B cell (primary cell): ENCODE measurements around the gene GALNT10. TPM values are rescaled to one million over a fixed set of nuclear protein-coding genes. Genes with fewer than 3 reads are reported as not detected.

Experiments used
- ATAC-seq: fragments of 200-7000 bp; cut with Tn5 transposase; one replicate; pipeline ENCODE4 v1.10.0; 2021; ENCODE audit warnings: low read depth, mild to moderate bottlenecking, moderate number of reproducible peaks, moderate library complexity
- CTCF ChIA-PET: fragments of 350-600 bp; sonication (Branson Sonifier 250); formaldehyde crosslinking; loops from one replicate; lab custom pipeline; 2021; ENCODE audit warnings: antibody characterized with exemption, inconsistent platforms; lab: Charles Lee
- POLR2A ChIA-PET: fragments of 350-600 bp; sonication (Branson Sonifier 250); formaldehyde crosslinking; loops from one replicate; lab custom pipeline; 2021; ENCODE audit warnings: antibody characterized with exemption; lab: Charles Lee
- DNase-seq: peaks from one replicate; pipeline ENCODE4 v3.0.0; 2013
- H2AFZ ChIP-seq: 2 replicates; pipeline ENCODE4 v1.6.1; 2012; ENCODE audit warnings: mild to moderate bottlenecking, low read depth, low read length; ENCODE audit not compliant: insufficient read depth, poor library complexity, severe bottlenecking
- H3K27ac ChIP-seq, 2 donors: 1 replicate in 1 of 2; 2 replicates in 1 of 2; pipeline ENCODE4 v1.5.1; 2012 to 2013; ENCODE audit warnings: low read length in 2 of 2, mild to moderate bottlenecking in 2 of 2, moderate library complexity in 1 of 2
- H3K27me3 ChIP-seq, 4 experiments: fragments of 200-600 bp in 1 of 4; sonication (generic) in 1 of 4; replicated peaks in 1 of 4; 1 replicate in 2 of 4; 2 replicates in 2 of 4; pipeline versions ENCODE4 v1.6.1 to v1.7.0; 2013 to 2016; ENCODE audit warnings: low read length in 3 of 4, mild to moderate bottlenecking in 2 of 4, mixed read lengths in 1 of 4, moderate library complexity in 1 of 4; ENCODE audit not compliant: insufficient read depth in 4 of 4, control insufficient read depth in 3 of 4; ENCODE audit errors: control extremely low read depth in 1 of 4
- H3K36me3 ChIP-seq, 2 experiments: replicated peaks in 1 of 2; 1 replicate in 1 of 2; 2 replicates in 1 of 2; pipeline versions ENCODE4 v1.6.1 to v1.7.1; 2013; ENCODE audit warnings: low read length in 1 of 2; ENCODE audit not compliant: insufficient read depth in 2 of 2, control insufficient read depth in 1 of 2; ENCODE audit errors: control extremely low read depth in 1 of 2, extremely low read depth in 1 of 2
- H3K4me1 ChIP-seq, 2 donors: fragments of 200-600 bp in 1 of 2; sonication (generic) in 1 of 2; 1 replicate in 1 of 2; 2 replicates in 1 of 2; pipeline versions ENCODE4 v1.5.1 to v1.6.1; 2013 to 2017; ENCODE audit warnings: low read length in 2 of 2; ENCODE audit not compliant: control insufficient read depth in 2 of 2, insufficient read depth in 2 of 2
- H3K4me2 ChIP-seq: replicated peaks from 2 replicates; pipeline ENCODE3; 2012; ENCODE audit warnings: mild to moderate bottlenecking, low read depth, low read length; ENCODE audit not compliant: poor library complexity, severe bottlenecking
- H3K4me3 ChIP-seq, 5 experiments: fragments of 200-600 bp in 1 of 5; sonication (generic) in 1 of 5; 1 replicate in 3 of 5; 2 replicates in 2 of 5; pipeline versions ENCODE4 v1.5.1 to v1.7.0; 2011 to 2016; ENCODE audit warnings: low read length in 4 of 5, mild to moderate bottlenecking in 4 of 5, low read depth in 2 of 5, control low read depth in 1 of 5, moderate library complexity in 1 of 5; ENCODE audit not compliant: insufficient read depth in 1 of 5; ENCODE audit errors: control extremely low read depth in 1 of 5, extremely low read depth in 1 of 5
- H3K79me2 ChIP-seq: fragments of 200-600 bp; sonication (generic); one replicate; pipeline ENCODE4 v1.6.0; 2016; ENCODE audit warnings: low read length; ENCODE audit not compliant: control insufficient read depth, insufficient read depth
- H3K9ac ChIP-seq: fragments of 200-600 bp; sonication (generic); 2 replicates; pipeline ENCODE4 v1.6.1; 2017; ENCODE audit warnings: mild to moderate bottlenecking, low read length, moderate library complexity
- H3K9me3 ChIP-seq, 3 donors: one replicate each; pipeline versions ENCODE4 v1.6.1 to v1.7.1; 2013; ENCODE audit warnings: low read length in 2 of 3; ENCODE audit not compliant: control insufficient read depth in 2 of 3, insufficient read depth in 1 of 3; ENCODE audit errors: control extremely low read depth in 1 of 3
- H4K20me1 ChIP-seq: 2 replicates; pipeline ENCODE4 v1.6.0; 2012; ENCODE audit warnings: mild to moderate bottlenecking, low read length; ENCODE audit not compliant: insufficient read depth, control insufficient read depth, poor library complexity, severe bottlenecking
- H3K27ac Mint-ChIP-seq: one replicate; pipeline ENCODE4 v1.8.0; 2021; ENCODE audit warnings: mixed read lengths
- H3K27me3 Mint-ChIP-seq: one replicate; pipeline ENCODE4 v1.8.0; 2021; ENCODE audit warnings: mixed read lengths
- H3K4me1 Mint-ChIP-seq: one replicate; pipeline ENCODE4 v1.8.0; 2021; ENCODE audit warnings: mixed read lengths
- H3K4me3 Mint-ChIP-seq: one replicate; pipeline ENCODE4 v1.8.0; 2021; ENCODE audit warnings: mixed read lengths
- H3K9me3 Mint-ChIP-seq: one replicate; pipeline ENCODE4 v1.8.0; 2022; ENCODE audit warnings: mixed read lengths; ENCODE audit not compliant: insufficient read depth
- EZH2 ChIP-seq: IDR thresholded peaks from 2 replicates; pipeline ENCODE4 v1.6.1; 2012; ENCODE audit warnings: borderline replicate concordance, low read depth, mild to moderate bottlenecking, moderate library complexity, low read length; ENCODE audit not compliant: insufficient read depth, poor library complexity, severe bottlenecking
- WGBS: methylation state at CpG from one replicate; pipeline ENCODE4 v1.1.5; 2013; ENCODE audit warnings: missing lambda C conversion rate; ENCODE audit not compliant: insufficient coverage; 5-methylcytosine and 5-hydroxymethylcytosine counted together
- intact Hi-C: fragments of 100-400 bp; cut with micrococcal nuclease; formaldehyde crosslinking; loops from one replicate; pipeline ENCODE4 v1.10.0; 2022
- polyA plus RNA-seq: library from polyadenylated mRNA; depleted of rRNA; stranded (reverse); fragments of >200 nt; gene quantifications from 2 replicates; pipeline ENCODE4 v1.2.3, GENCODE V29; 2012
- total RNA-seq, 2 donors: library from RNA; stranded (reverse); fragments of 120-200 nt in 1 of 2; gene quantifications; 1 replicate in 1 of 2; 2 replicates in 1 of 2; pipeline versions ENCODE4 v1.2.3 to v1.2.4, GENCODE V29; 2013 to 2022
- TF ChIP-seq, protein P1 (sequence below): fragments of 200-600 bp; IDR thresholded peaks from one replicate; pipeline ENCODE4 v1.8.0; 2022; ENCODE audit warnings: antibody characterized with exemption, mild to moderate bottlenecking

The GALNT10 gene
- total and polyA plus RNA-seq, 2 donors (not counting 1 experiment from before 2014, with no cell fraction given) = 27.7 to 42.8 TPM

DNA sequence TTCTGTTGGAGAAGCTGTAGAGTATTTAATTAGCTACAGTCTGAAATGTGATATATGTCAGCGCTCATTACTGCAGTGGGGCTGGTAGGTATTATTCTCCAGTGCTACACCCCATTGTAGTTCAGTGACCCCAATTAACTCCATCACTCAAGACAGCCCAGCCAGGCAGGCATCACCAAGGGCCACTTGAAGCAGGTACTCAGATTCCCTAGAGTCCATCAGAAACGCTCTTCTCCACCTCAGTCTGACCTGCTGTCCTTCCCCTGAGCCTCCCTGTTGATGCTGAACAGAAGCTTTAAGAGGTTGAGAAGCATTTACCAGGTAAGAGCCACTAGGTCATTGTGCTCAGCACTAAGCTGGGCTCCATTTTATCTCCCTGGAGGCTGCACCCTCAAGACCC, 71.8 kb downstream of the GALNT10 start:
- H3K4me1 Mint-ChIP-seq = peaks cover 18% of the 10 kb centered on the region
- CTCF ChIA-PET = no interaction called here
- intact Hi-C loops = no loop called here
- H2AFZ ChIP-seq = no peak overlapping the region
- POLR2A ChIA-PET = no interaction called here
- no peaks in the 10 kb centered on the region for H3K9me3 Mint-ChIP-seq
- H3K27ac ChIP-seq = no peak overlapping the region
- H3K4me3 ChIP-seq = no peak overlapping the region
- peaks cover 12% of the 10 kb centered on the region for H3K79me2 ChIP-seq
- no peaks in the 10 kb centered on the region for H3K27me3 Mint-ChIP-seq
- H3K27ac Mint-ChIP-seq = no peak overlapping the region
- ATAC-seq = no peak
- DNase-seq = no peak
- H3K9me3 ChIP-seq = no peaks in the 10 kb centered on the region
- H3K36me3 ChIP-seq = peaks cover 0 to 6% of the 10 kb centered on the region in 2 experiments
- 100% methylated on average over 1 of the region's 2 CpGs for WGBS
- peaks cover 5 to 8% of the 10 kb centered on the region in 2 donors for H3K4me1 ChIP-seq
- H3K4me3 Mint-ChIP-seq = no peak overlapping the region
- no peak overlapping the region for H3K4me2 ChIP-seq
- H3K27me3 ChIP-seq = no peaks in the 10 kb centered on the region
- no peak for TF ChIP-seq EZH2
- TF ChIP-seq, protein P1, sequence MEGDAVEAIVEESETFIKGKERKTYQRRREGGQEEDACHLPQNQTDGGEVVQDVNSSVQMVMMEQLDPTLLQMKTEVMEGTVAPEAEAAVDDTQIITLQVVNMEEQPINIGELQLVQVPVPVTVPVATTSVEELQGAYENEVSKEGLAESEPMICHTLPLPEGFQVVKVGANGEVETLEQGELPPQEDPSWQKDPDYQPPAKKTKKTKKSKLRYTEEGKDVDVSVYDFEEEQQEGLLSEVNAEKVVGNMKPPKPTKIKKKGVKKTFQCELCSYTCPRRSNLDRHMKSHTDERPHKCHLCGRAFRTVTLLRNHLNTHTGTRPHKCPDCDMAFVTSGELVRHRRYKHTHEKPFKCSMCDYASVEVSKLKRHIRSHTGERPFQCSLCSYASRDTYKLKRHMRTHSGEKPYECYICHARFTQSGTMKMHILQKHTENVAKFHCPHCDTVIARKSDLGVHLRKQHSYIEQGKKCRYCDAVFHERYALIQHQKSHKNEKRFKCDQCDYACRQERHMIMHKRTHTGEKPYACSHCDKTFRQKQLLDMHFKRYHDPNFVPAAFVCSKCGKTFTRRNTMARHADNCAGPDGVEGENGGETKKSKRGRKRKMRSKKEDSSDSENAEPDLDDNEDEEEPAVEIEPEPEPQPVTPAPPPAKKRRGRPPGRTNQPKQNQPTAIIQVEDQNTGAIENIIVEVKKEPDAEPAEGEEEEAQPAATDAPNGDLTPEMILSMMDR = no peak
- no peak overlapping the region for H3K9ac ChIP-seq
- peaks cover 21% of the 10 kb centered on the region for H4K20me1 ChIP-seq

DNA sequence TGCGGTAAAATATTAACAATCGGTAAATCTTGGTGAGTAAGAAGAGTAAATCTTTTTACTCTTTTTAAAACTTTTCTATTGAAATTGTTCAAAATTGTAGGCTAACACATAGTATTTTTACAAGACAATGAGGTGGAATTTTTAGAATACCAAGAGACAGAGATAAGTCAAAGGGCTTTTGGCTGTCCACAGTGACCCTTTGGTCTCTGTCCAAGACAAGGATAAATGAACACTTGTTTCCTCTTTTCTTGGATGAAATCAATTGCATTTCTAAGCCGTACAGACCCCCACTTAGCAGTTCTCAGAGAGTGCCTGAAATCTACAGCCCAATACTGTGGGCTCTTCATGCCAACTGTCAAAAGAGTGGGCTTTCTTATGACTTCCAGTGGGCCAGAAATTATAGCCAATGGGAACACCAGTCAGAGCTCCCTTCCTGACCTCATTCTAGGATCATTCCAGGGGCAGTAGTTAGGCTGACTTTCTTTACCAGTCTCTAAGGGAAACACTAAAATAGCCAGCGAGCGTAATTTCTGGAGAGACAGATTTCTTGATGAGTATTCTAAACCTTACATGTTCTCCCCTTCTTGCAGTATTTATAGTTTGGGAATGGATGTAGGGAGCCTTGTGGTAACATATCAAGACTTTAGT, 74.1 kb downstream of the GALNT10 start:
- Histone ChIP-seq H3K4me1 (peaks cover 5 to 8% of the 10 kb centered on the region in 2 donors), H4K20me1 (peaks cover 14% of the 10 kb centered on the region), H3K27ac (no peak overlapping the region), H3K9me3 (no peaks in the 10 kb centered on the region), H3K9ac (no peak overlapping the region), H3K36me3 (peaks cover 0 to 6% of the 10 kb centered on the region in 2 experiments), H3K4me2 (no peak overlapping the region), H2AFZ (no peak overlapping the region), H3K79me2 (peaks cover 4% of the 10 kb centered on the region), H3K27me3 (no peaks in the 10 kb centered on the region), H3K4me3 (no peak overlapping the region)
- ATAC-seq (no peak), DNase-seq (no peak)
- H3K27me3 Mint-ChIP-seq = no peaks in the 10 kb centered on the region
- H3K27ac Mint-ChIP-seq = no peak overlapping the region
- H3K4me1 Mint-ChIP-seq = peaks cover 14% of the 10 kb centered on the region
- intact Hi-C loops = no loop called here
- H3K9me3 Mint-ChIP-seq = no peaks in the 10 kb centered on the region
- no CpG with 5 or more reads among the region's 5 CpGs for whole genome bisulfite sequencing
- H3K4me3 Mint-ChIP-seq = no peak overlapping the region
- ChIA-PET CTCF (no interaction called here), POLR2A (no interaction called here)
- TF ChIP-seq, protein P1 = no peak
- TF ChIP-seq EZH2 = no peak
